NCI-H1105 (cell line): Measurements from ENCODE around the gene ANGEL2.

Experiments
- DNase-seq: peaks from one replicate; lab custom pipeline; 2025; lab: John Stamatoyannopoulos, UW

ANGEL2 gene

DNA sequence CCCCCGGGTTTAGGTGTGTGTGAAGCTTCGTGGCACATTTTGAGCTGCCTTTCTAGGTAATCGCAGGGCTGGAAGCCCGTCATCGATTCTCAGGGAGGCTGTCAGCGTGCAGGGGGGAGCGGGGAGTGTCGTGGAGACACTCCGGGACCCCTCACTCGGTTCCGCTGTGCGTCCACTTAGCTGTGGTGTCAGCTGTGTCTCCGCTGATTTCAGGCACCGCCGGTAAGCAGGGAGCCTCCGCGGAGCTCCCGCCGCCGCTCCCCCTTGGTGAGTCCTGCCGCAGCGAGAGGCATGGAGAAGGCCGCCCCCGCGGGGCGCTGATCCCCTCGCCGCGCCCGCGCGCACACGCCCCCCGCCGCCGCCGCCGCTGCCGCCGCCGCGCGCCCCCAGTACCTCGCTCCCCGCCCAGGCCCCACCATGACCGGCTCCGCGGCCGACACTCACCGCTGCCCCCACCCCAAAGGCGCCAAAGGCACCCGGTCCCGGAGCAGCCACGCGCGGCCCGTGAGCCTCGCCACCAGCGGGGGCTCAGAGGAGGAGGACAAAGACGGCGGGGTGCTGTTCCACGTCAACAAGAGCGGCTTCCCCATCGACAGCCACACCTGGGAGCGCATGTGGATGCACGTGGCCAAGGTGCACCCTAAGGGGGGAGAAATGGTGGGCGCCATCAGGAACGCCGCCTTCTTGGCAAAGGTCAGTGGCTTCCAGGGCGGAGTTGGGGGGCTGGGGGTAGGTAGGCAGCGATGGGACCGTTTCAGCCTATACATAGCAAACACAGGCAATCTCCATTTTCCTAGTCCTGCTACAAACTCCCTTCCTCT, 64.3 kb downstream of the ANGEL2 start:
- no peak for DNase-seq

DNA sequence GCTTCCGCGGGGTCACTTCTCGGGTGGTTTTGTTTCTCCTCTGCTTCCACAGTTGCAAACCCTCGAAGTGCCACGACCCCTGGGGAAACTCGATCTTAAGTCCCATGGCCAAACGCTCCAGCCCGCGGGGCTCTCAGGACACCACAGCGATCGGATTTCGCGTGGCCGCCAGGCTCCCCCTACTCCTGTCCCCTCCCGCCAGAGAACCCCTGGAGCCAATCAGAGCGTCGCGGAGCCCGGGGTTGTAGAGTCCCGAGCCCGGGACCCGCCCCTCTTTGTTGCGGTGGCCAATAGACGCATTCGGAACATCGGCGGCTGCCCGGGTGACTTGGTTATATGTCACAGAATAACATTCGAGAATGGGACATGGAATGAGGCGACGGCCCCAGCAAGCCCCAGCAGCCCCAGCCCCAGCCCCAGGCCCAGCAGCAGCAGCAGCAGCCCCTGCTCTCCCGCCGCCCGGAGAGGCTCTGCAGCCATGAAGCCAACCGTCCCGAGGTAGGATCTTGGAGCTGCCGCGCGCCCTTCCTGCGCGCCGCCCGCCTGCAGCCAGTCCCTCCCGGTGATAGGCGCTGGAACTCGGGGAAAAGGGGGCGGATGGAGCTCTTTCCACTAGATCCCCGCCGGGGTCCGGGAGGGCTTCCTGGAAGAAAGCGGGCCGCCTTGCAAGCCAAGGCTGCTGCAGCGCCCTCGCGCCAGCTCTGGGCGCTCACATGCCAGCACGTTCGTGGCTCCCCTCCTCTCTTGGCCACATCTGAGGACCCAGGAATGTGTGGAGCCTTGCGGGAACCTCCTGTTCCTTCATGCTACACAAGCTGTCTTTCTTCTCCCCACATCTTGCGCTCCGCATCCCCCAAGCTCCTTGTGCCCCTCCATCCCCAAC, 65.2 kb downstream of the ANGEL2 start, which contains the start of gene VASH2:
VASH2 (plus strand) TSS at position 299 of the 883 bp plus-strand sequence. CDS start 1,002 bp downstream, outside the sequence.
- DNase-seq = peak; percentile 85

DNA sequence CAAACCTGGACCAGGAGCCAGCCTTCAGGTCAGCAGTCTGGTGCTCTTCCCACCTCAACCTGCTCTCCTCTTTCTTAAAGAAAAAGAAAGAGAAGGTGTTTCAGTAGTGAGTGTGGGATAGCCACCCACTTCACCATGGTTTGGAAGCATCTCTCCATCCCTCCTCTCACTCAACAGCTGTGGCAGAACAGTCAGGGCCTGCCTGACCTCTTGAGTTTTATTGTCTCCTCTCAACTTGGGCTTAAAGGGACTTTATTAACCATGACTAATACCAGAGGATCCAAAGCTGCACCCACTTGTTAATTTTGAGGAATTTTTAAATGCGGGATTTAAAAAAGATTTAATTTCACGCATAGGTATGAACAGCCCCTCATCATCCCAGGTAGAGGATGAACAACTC, 65.9 kb downstream of the ANGEL2 start:
- DNase-seq = no peak

DNA sequence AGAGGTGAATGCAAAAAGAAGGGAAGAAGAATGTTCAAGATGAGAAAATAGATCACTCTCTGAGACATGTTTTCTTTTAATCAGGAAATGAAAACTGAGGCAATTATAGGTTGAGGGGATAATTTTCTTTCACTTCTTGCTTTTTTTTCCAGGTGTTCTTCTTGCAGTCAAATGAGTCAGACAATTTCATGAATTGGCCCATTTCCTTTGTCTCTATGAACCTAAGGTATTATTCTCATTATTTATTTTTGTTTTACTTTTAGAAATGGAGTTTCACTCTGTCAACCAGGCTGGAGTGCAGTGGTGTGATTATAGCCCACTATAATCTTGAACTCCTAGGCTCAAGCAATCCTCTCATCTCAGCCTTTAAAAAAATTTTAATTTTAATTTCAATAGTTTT, 68.8 kb downstream of the ANGEL2 start:
- DNase-seq = no peak

DNA sequence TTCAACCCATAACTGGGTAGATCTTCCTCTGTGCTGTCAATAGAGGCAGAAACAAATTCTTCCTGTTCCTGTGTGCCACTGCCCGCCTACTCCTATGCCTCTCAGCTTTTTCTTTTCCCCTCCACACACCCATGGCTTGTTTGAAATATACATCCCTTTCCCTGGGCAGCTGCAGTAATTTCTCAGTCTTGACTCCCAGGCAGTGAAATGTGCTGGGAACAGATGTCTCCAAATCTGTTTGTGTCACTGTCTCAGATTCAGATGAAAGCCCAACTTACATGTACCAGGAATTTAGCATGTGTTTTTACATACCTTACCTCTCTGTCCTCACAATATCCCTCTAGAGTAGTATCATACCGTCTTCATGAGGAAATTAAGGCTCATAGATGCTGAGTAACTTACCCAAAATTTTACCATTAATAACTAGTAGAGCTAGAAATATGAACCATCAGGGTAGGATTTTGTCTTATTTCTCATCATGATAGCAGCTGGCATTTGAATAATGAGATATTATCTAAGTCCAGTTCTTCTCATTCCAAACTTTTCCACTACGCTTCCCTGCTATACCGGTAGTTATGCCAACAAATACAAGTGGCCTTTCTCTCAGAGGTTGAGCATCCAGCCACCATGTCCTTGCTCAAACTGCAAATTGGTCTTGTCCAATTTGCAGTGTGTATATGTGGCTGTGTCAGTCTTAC, 70.1 kb downstream of the ANGEL2 start:
- DNase-seq = no peak

DNA sequence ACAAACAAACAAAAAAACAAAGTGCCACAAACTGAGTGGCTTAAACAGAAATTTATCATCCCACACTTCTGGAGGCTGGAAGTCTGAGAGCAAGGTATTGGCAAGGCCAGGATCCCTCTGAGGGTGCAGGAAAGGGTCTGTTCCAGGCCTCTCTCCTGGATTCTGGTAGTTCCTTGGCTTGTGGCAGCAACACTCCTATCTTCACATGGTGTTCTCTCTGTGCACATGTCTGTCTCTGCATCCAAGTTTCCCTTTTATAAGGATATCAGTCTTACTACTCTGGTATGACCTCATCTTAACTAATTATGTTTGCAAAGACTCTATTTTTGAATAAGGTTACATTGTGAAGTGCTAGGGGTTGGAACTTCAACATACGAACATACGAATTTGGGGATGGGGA, 70.6 kb downstream of the ANGEL2 start:
- no peak for DNase-seq

DNA sequence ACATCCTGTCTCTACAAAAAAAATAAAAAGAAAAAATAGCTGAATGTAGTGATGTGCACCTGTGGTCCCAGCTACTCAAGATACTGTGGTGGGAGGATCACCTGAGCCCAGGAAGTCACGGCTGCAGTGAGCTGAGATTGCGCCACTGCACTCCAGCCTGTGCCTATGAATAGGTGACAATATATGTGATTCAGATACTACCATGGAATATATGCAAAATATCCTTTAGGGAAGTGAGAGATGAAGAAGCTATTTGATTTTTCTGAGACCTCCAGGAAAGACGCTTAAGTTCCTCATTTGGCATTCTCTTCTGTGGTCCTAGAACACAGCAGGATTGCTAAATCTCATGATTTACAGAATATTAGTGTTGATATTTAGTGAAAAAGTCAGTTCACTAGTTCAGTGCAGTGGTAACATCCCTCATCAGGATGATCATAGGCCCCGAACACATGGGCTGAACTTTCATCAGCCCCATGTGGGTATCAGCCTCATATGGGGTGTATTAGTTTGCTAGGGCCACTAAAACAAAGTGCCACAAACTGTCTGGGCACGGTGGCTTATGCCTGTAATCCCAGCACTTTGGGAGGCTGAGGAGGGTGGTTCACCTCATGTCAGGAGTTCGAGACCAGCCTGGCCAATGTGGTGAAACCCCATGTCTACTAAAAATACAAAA, 71.3 kb downstream of the ANGEL2 start:
- no peak for DNase-seq

DNA sequence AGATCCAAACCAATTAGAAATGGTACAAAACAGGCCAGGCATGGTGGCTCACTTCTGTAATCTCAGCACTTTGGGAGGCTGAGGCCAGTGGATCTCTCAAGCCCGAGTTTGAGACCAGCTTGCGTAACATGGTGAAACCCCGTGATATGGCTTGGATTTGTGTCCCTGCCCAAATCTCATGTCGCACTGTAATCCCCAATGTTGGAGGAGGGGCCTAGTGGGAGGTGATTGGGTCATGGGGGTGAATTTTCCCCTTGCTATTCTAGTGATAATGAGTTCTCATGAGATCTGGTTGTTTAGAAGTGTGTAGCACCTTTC, 72.3 kb downstream of the ANGEL2 start:
- no peak for DNase-seq

DNA sequence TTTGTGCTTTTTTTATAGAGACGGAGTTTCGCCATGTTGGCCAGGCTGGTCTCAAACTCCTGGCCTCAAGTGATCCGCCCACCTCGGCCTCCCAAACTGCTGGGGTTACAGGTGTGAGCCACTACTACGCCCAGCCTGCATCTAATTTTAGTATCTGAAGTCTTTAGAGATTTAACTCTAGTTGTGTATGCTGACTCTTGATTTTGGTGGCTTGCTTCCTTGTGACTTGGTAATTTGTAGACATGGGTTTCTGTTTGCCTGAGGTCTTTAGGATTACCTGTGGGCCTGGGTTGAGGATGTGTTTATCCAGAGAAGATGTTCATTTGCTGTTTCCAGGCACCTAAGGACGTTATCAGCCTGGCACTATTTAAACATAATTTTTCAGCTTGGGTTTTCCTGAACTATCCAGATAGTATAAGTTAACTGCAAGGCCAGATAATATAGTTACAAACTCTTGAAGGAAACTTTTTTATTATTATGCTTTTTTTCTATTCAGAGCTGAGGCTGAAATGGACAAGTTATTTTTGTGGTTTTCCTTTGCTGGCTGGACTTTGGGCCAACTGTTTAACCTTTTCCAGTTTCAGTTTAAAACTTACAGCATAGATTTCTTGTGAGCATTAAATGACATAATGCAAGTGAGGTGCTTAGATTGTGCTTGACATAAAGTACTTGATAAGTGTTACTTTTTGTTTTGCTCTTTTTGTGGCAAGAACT, 72.8 kb downstream of the ANGEL2 start:
- no peak for DNase-seq
